ENCODE measurements around the gene ZNF93. TPM values are rescaled to one million over a fixed set of nuclear protein-coding genes. Genes with fewer than 3 reads are reported as not detected.
"Not testable (repeated sequence)": the region's sequence is repeated elsewhere in the genome, so short reads cannot be mapped to it uniquely, and the experiment has no call there.

The ZNF93 gene
- total RNA-seq, 1 donor from 2014 or later = 4.2 TPM

GRCh38 chr19:19937403-19937802, 36.7 kb downstream of the ZNF93 start:
- no peak for DNase-seq (ENCODE audit: low read depth in 2 of 2)

GRCh38 chr19:19938449-19938848, 37.7 kb downstream of the ZNF93 start:
- no peak for DNase-seq (ENCODE audit: low read depth in 2 of 2)

- DNase-seq (ENCODE audit: low read depth in 2 of 2) = no peak
These were observed 43.3 kb downstream of the ZNF93 start for GRCh38 chr19:19943848-19944582.

- DNase-seq (ENCODE audit: low read depth in 2 of 2) = no peak
These were observed 43.8 kb downstream of the ZNF93 start for GRCh38 chr19:19944583-19944880.

- no peak for DNase-seq (ENCODE audit: low read depth in 2 of 2)
These were observed 45.5 kb downstream of the ZNF93 start for GRCh38 chr19:19946226-19946625.

GRCh38 chr19:19948800-19949199, 48.1 kb downstream of the ZNF93 start:
- DNase-seq (ENCODE audit: low read depth in 2 of 2) = no peak

- DNase-seq (ENCODE audit: low read depth in 2 of 2) = no peak
These were observed 54.5 kb downstream of the ZNF93 start for GRCh38 chr19:19955208-19955607.

- no peak for DNase-seq (ENCODE audit: low read depth in 2 of 2)
These were observed 55.8 kb downstream of the ZNF93 start for GRCh38 chr19:19956434-19957075.

- not testable (repeated sequence) for DNase-seq (ENCODE audit: low read depth in 2 of 2)
These were observed 57.0 kb downstream of the ZNF93 start for GRCh38 chr19:19957766-19958165.

- peak; percentile 61 to 64 for DNase-seq (ENCODE audit: low read depth in 2 of 2)
These were observed 58.5 kb downstream of the ZNF93 start for GRCh38 chr19:19959151-19959799.

- DNase-seq (ENCODE audit: low read depth in 2 of 2) = no peak
These were observed 63.7 kb downstream of the ZNF93 start for GRCh38 chr19:19964416-19964815.

- DNase-seq (ENCODE audit: low read depth in 2 of 2) = not testable (repeated sequence)
These were observed 65.4 kb downstream of the ZNF93 start for GRCh38 chr19:19966126-19966525.

- no peak for DNase-seq (ENCODE audit: low read depth in 2 of 2)
These were observed 66.1 kb downstream of the ZNF93 start for GRCh38 chr19:19966862-19967261.

Other genes with a start within 250 kb of the ZNF93 start
- gene ATP13A1, start 237.3 kb upstream of the ZNF93 start, total RNA-seq = 16.1 and 22.0 TPM in 2 replicates
- gene ZNF101, start 232.1 kb upstream of the ZNF93 start, total RNA-seq = 8.3 and 10.1 TPM in 2 replicates
- gene ZNF14, start 167.8 kb upstream of the ZNF93 start, total RNA-seq = 2.6 and 5.0 TPM in 2 replicates
- 4.4 and 12.3 TPM in 2 replicates for gene ZNF506, start 79.2 kb upstream of the ZNF93 start, total RNA-seq
- gene ZNF253, start 35.1 kb upstream of the ZNF93 start, total RNA-seq = 2.6 and 4.4 TPM in 2 replicates
- gene ZNF682, start 138.6 kb downstream of the ZNF93 start, total RNA-seq = 1.1 and 4.0 TPM in 2 replicates
- 0.60 and 0.65 TPM in 2 replicates for gene ZNF90, start 177.1 kb downstream of the ZNF93 start, total RNA-seq

All from lung microvascular endothelial cell (primary cell).